Right atrium auricular region (tissue), 2 donors: ENCODE data around the gene FNBP1L. TPM values are rescaled to one million over a fixed set of nuclear protein-coding genes. Genes with fewer than 3 reads are reported as not detected.

Experiments
- DNase-seq: peaks from one replicate; pipeline ENCODE4 v3.0.0-alpha.2; 2019; ENCODE audit warnings: low spot score
- H3K27ac ChIP-seq, 2 donors: fragments of 200-600 bp; sonication (generic); 1 replicate in 1 of 2; 2 replicates in 1 of 2; pipeline ENCODE4 v1.5.1; 2016 to 2019
- H3K27me3 ChIP-seq, 2 donors: fragments of 200-600 bp; sonication (generic); one replicate each; pipeline versions ENCODE4 v1.5.1 to v1.6.0; 2017 to 2019
- H3K36me3 ChIP-seq: fragments of 200-600 bp; sonication (generic); one replicate; pipeline ENCODE4 v1.5.1; 2016
- H3K4me1 ChIP-seq, 2 donors: fragments of 200-600 bp; sonication (generic); one replicate each; pipeline versions ENCODE4 v1.5.1 to v1.6.0; 2017 to 2019
- H3K4me3 ChIP-seq, 2 donors: fragments of 200-600 bp; sonication (generic); 1 replicate in 1 of 2; 2 replicates in 1 of 2; pipeline ENCODE4 v1.5.1; 2017 to 2019; ENCODE audit warnings: mild to moderate bottlenecking in 1 of 2, moderate library complexity in 1 of 2
- H3K9me3 ChIP-seq, 2 donors: fragments of 200-600 bp; sonication (generic); one replicate each; pipeline ENCODE4 v1.5.1; 2019
- total RNA-seq, 2 donors: library from RNA; depleted of rRNA; stranded (reverse); fragments of >200 nt; gene quantifications; one replicate each; pipeline ENCODE4 v1.1.0, GENCODE V29; 2016
- TF ChIP-seq, protein P1 (sequence below), 2 donors: fragments of 200-600 bp; sonication (generic); IDR thresholded peaks; one replicate each; pipeline ENCODE4 v1.5.1; 2019; ENCODE audit warnings: antibody characterized with exemption in 2 of 2

The FNBP1L gene
- total RNA-seq, 2 donors from 2014 or later, result 13.9 to 17.8 TPM

DNA sequence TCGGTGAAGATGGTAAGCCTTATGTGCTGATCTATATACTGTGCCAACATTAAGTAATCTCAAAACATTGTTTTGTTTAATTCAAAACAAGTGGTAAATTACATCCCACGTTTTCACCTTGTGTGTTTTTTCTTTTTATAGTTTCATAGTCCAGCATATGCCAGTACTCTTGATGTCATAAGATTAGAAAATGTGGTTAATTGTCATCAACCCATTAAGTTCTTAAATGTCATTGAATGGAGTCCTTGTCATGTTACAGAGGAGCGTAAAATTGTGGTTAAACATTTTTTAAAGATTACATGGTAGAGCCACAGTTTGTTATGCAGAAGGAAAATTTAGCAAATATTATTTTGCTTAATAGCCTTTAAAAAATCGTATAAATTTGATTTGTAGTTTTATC, 93.1 kb downstream of the FNBP1L start:
- Histone ChIP-seq H3K27ac (no peak overlapping the region), H3K27me3 (no peaks in the 10 kb centered on the region), H3K36me3 (no peaks in the 10 kb centered on the region), H3K9me3 (no peaks in the 10 kb centered on the region), H3K4me1 (no peaks in the 10 kb centered on the region), H3K4me3 (no peak overlapping the region)
- DNase-seq, result no peak
- TF ChIP-seq, protein P1, sequence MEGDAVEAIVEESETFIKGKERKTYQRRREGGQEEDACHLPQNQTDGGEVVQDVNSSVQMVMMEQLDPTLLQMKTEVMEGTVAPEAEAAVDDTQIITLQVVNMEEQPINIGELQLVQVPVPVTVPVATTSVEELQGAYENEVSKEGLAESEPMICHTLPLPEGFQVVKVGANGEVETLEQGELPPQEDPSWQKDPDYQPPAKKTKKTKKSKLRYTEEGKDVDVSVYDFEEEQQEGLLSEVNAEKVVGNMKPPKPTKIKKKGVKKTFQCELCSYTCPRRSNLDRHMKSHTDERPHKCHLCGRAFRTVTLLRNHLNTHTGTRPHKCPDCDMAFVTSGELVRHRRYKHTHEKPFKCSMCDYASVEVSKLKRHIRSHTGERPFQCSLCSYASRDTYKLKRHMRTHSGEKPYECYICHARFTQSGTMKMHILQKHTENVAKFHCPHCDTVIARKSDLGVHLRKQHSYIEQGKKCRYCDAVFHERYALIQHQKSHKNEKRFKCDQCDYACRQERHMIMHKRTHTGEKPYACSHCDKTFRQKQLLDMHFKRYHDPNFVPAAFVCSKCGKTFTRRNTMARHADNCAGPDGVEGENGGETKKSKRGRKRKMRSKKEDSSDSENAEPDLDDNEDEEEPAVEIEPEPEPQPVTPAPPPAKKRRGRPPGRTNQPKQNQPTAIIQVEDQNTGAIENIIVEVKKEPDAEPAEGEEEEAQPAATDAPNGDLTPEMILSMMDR (IDR thresholded peaks at IDR 0.05), result no peak

DNA sequence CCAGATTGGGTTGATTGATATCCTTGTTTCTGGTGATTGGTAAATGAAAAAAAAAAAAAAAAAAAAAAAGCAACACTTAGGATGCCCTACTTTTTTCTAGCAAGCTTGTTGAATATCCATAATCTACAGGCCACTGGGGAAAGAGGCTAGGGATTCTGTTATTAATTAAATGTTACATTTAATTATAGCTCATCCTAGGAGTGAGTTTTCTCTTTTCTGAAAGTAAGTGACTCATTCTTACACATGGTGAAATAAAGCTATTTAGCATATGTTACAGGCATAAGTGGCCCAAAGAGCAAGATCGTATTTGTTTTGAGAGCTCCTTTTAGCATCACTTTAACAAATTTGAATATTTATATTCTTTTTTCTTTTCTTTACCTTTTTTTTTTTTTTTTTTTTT, 94.5 kb downstream of the FNBP1L start:
- no peak for DNase-seq
- Histone ChIP-seq H3K4me1 (no peaks in the 10 kb centered on the region), H3K36me3 (no peaks in the 10 kb centered on the region), H3K27me3 (no peaks in the 10 kb centered on the region), H3K9me3 (no peaks in the 10 kb centered on the region), H3K4me3 (no peak overlapping the region), H3K27ac (no peak overlapping the region)
- TF ChIP-seq, protein P1 (IDR thresholded peaks at IDR 0.05), result no peak

DNA sequence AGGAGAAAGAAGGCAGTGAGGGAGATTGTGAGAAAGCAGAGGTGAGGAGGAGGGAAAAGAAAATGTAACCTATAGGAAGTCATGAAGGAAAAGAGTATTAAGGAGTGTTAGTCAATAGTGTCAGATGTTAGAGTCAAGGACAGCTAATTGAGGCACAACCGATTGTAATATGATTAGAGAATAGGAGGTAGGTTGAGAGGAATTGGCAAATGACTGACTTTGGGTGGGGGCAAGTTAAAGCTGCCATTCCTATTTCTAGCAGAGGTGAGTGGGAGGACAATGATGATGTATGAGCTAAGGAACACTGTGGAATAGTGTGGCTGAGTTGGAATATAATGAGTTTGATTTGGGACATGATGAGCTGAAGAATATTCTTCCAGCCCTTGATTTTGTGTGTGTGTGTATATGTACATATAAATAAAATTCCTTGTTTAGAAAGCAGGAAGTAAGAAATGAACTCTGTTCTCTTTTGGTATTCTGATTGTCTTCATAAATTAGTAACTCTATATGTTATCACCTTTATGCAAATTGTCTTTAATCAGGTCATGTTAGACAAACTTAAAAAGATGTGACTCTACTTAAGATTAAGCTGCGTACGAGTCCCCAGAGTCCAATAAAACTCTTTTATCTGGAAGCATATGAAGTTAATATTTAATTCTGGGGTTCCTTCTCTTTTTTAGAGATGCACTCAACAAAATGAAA, 98.4 kb downstream of the FNBP1L start:
- Histone ChIP-seq H3K4me3 (no peak overlapping the region), H3K27ac (no peak overlapping the region), H3K4me1 (no peaks in the 10 kb centered on the region), H3K27me3 (no peaks in the 10 kb centered on the region), H3K36me3 (peaks cover 16% of the 10 kb centered on the region), H3K9me3 (no peaks in the 10 kb centered on the region)
- no peak for DNase-seq
- TF ChIP-seq, protein P1 (IDR thresholded peaks at IDR 0.05), result no peak

DNA sequence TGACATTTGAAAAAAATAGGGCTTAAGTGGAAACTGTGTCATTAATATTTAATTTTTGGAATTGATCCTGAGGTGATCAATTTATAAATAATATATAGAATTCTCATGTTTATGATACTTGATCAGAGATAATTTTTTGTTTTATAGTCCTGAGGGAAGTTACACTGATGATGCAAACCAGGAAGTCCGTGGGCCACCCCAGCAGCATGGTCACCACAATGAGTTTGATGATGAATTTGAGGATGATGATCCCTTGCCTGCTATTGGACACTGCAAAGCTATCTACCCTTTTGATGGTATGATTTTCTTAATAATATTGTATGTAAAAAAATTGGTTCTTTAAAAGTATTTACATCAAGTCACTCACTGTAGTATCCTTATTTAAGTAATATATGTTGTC, 101.2 kb downstream of the FNBP1L start:
- TF ChIP-seq, protein P1 (IDR thresholded peaks at IDR 0.05), result no peak
- H3K36me3 ChIP-seq, result peaks cover 17% of the 10 kb centered on the region

DNA sequence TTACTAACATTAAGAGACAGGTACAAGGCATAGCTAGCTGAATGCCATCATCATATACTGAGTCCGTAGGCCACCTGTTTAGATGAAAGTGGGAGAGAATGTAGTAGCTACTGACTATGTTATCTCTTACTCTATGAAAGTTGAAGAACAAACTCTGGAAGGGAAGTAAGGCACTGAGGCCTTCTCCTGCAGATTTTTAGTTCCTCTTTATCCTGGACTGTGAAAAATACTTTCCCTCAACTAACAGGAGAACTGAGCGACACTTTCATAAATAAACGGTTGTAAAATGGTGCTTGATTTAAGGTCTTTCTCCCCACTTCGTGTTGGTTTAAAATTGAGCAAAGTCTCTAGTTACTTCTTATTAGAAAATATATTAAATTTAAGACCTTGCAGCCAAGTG, 101.9 kb downstream of the FNBP1L start:
- no peaks in the 10 kb centered on the region for H3K9me3 ChIP-seq
- H3K27me3 ChIP-seq, result no peaks in the 10 kb centered on the region
- no peak overlapping the region for H3K4me3 ChIP-seq
- no peak for DNase-seq
- no peak overlapping the region for H3K27ac ChIP-seq
- H3K4me1 ChIP-seq, result peaks cover 0 to 30% of the 10 kb centered on the region in 2 donors
- peaks cover 17% of the 10 kb centered on the region for H3K36me3 ChIP-seq
- TF ChIP-seq, protein P1 (IDR thresholded peaks at IDR 0.05), result no peak

More for the DNA sequence above, 101.2 kb downstream of the FNBP1L start:
- Histone ChIP-seq H3K27ac (no peak overlapping the region), H3K9me3 (no peaks in the 10 kb centered on the region), H3K4me1 (peaks cover 0 to 23% of the 10 kb centered on the region in 2 donors), H3K4me3 (no peak overlapping the region), H3K27me3 (no peaks in the 10 kb centered on the region)
- no peak for DNase-seq
